GM12878 (cell line): Measurements from ENCODE around the gene HINT3. TPM values are rescaled to one million over a fixed set of nuclear protein-coding genes. Genes with fewer than 3 reads are reported as not detected.

ENCODE experiments used
- CHD1 ChIP-seq: IDR thresholded peaks from 2 replicates; pipeline ENCODE4 v1.6.1; 2012; ENCODE audit warnings: low read depth, low read length, improper control_type of control experiment
- CREB1 ChIP-seq: IDR thresholded peaks from 2 replicates; pipeline ENCODE4 v1.6.1; 2012; ENCODE audit warnings: low read depth, mild to moderate bottlenecking, inconsistent platforms
- CTCF ChIP-seq, 3 experiments: IDR thresholded peaks in 2 of 3; conservative IDR thresholded peaks in 1 of 3; 2 replicates each; pipeline ENCODE4 v1.5.1; 2011; ENCODE audit warnings: low read depth in 3 of 3, low read length in 3 of 3, mild to moderate bottlenecking in 3 of 3, control low read depth in 2 of 3, moderate library complexity in 2 of 3, inconsistent platforms in 1 of 3, mixed read lengths in 1 of 3; ENCODE audit not compliant: control insufficient read depth in 2 of 3, insufficient read depth in 1 of 3; ENCODE audit errors: extremely low read depth in 1 of 3
- GABPA ChIP-seq: IDR thresholded peaks from 2 replicates; pipeline ENCODE4 v1.6.1; 2014; ENCODE audit warnings: antibody characterized with exemption, low read depth, mild to moderate bottlenecking, inconsistent platforms
- GATAD2B ChIP-seq: fragments of 450-650 bp; conservative IDR thresholded peaks from 2 replicates; pipeline ENCODE4 v1.6.1; 2017; ENCODE audit warnings: low read depth, mild to moderate bottlenecking, moderate library complexity
- HDAC6 ChIP-seq: fragments of 200-600 bp; sonication (generic); IDR thresholded peaks from one replicate; pipeline ENCODE4 v1.8.0; 2017; ENCODE audit warnings: antibody characterized with exemption; ENCODE audit not compliant: unreplicated experiment
- KAT2A ChIP-seq: conservative IDR thresholded peaks from 2 replicates; pipeline ENCODE4 v1.6.1; 2011; ENCODE audit warnings: low read depth, low read length; ENCODE audit not compliant: control insufficient read depth
- KLF5 ChIP-seq: fragments of 450-650 bp; IDR thresholded peaks from 2 replicates; pipeline ENCODE4 v1.6.1; 2014; ENCODE audit warnings: mild to moderate bottlenecking; ENCODE audit not compliant: partially characterized antibody
- MEF2A ChIP-seq: IDR thresholded peaks from 2 replicates; pipeline ENCODE4 v1.6.1; 2011; ENCODE audit warnings: low read depth, mild to moderate bottlenecking, low read length, moderate library complexity; ENCODE audit not compliant: insufficient read depth
- NFXL1 ChIP-seq: fragments of 450-650 bp; IDR thresholded peaks from 2 replicates; pipeline ENCODE4 v1.6.1; 2017; ENCODE audit warnings: antibody characterized with exemption, mild to moderate bottlenecking, borderline replicate concordance
- NR2C2 ChIP-seq: IDR thresholded peaks from 2 replicates; pipeline ENCODE4 v1.6.1; 2011; ENCODE audit warnings: borderline replicate concordance, low read depth; ENCODE audit not compliant: control insufficient read depth, insufficient read length
- PKNOX1 ChIP-seq: fragments of 450-650 bp; IDR thresholded peaks from 2 replicates; pipeline ENCODE4 v1.6.1; 2016; ENCODE audit warnings: mild to moderate bottlenecking
- POLR2AphosphoS5 ChIP-seq: IDR thresholded peaks from 2 replicates; pipeline ENCODE4 v1.6.1; 2011; ENCODE audit warnings: mild to moderate bottlenecking, low read length, inconsistent platforms
- RAD21 ChIP-seq: IDR thresholded peaks from 2 replicates; pipeline ENCODE4 v1.6.1; 2011; ENCODE audit warnings: mild to moderate bottlenecking, low read depth, low read length, moderate library complexity; ENCODE audit not compliant: insufficient read depth
- RAD51 ChIP-seq: fragments of 450-650 bp; IDR thresholded peaks from 2 replicates; pipeline ENCODE4 v1.6.1; 2016; ENCODE audit warnings: moderate library complexity, mild to moderate bottlenecking, inconsistent platforms
- RB1 ChIP-seq: fragments of 450-650 bp; formaldehyde crosslinking; IDR thresholded peaks from 2 replicates; pipeline ENCODE4 v1.6.1; 2017; ENCODE audit warnings: mild to moderate bottlenecking, borderline replicate concordance
- RFX5 ChIP-seq: IDR thresholded peaks from 2 replicates; pipeline ENCODE4 v1.6.1; 2011; ENCODE audit warnings: low read depth, low read length, improper control_type of control experiment
- SMC3 ChIP-seq: IDR thresholded peaks from 2 replicates; pipeline ENCODE4 v1.6.1; 2011; ENCODE audit warnings: low read length, improper control_type of control experiment, borderline replicate concordance
- ZNF274 ChIP-seq: IDR thresholded peaks from one replicate; pipeline ENCODE4 v1.8.0; 2011; ENCODE audit not compliant: insufficient read length, insufficient read depth
- ZNF622 ChIP-seq: fragments of 450-650 bp; IDR thresholded peaks from 2 replicates; pipeline ENCODE4 v1.6.1; 2017; ENCODE audit warnings: mild to moderate bottlenecking, inconsistent platforms
- polyA plus RNA-seq, 11 experiments: library from polyadenylated mRNA; depleted of rRNA in 4 of 11; unstranded in 6 of 11; stranded (reverse) in 5 of 11; fragments of >200 nt; fragmentation: Nextera tagmentation in 4 of 11; fragmentation: Illumina TruSeq in 1 of 11; extraction: Ambion mirVana in 4 of 11; extraction: Trizol in 1 of 11; gene quantifications; 1 replicate in 1 of 11; 2 replicates in 10 of 11; pipeline versions ENCODE4 v1.2.1 to v1.2.3, GENCODE V29; 2011 to 2016; ENCODE audit warnings: inconsistent platforms in 2 of 11, missing spikeins in 2 of 11, low read depth in 1 of 11
- total RNA-seq, 4 experiments: library from RNA; depleted of rRNA in 3 of 4; stranded (reverse); fragments of >200 nt in 3 of 4; fragmentation: Illumina TruSeq in 1 of 4; extraction: Trizol in 1 of 4; gene quantifications; 2 replicates each; pipeline versions ENCODE4 v1.2.1 to v1.2.3, GENCODE V29; 2013 to 2021
- TF ChIP-seq, protein P1 (sequence below): fragments of 450-650 bp; IDR thresholded peaks from 2 replicates; pipeline ENCODE4 v1.6.1; 2017; ENCODE audit warnings: borderline replicate concordance
- TF ChIP-seq, protein P2 (sequence below): IDR thresholded peaks from 2 replicates; pipeline ENCODE4 v1.6.1; 2012; ENCODE audit warnings: mild to moderate bottlenecking, low read depth, low read length

The HINT3 gene
- total and polyA plus RNA-seq, 10 of the 15 experiments (the other 5 are each of a cell fraction or from before 2014, with no cell fraction given): 0.72 to 9.1 (median 5.4) TPM

DNA sequence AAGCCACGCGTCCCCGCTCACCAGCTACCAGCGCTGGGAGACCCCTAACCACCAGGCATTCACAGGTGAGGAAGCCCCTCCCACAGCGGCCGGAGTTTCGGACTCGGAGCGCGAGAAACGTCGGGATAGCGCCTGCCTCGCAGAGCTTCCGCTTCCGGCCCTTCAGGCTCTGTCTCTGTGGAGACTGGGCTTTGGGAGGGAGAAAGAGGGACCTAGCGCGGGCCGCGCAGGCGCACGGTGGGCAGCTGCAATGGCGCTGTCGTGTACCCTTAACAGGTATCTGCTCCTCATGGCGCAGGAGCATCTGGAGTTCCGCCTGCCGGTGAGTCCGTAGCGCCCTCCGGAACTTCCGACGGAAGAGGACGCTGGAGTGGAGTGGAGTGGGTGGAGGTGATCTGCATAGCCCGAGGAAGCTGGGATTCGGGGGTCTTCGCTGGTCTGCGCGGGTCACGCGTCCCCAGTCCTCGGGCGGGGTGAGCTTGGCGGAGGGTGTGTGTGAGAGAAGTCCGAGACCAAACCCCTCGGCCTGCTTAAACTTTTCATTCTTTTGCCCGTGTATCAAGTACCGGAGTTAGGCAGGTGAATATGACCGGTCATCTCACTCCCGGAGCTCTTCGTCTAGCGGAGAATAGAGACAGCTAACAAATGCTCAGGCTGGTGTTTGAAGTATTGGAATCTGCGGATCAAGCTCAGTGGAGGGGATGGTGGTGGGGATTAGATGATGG is 29.9 kb downstream of the HINT3 start, which contains the start of gene TRMT11 (continued):
- no peak for TF ChIP-seq CTCF (IDR thresholded peaks at IDR 0.05 in 2 of 3, conservative IDR thresholded peaks at IDR 0.05 in 1 of 3; ENCODE audit: control insufficient read depth in 2 of 3, extremely low read depth in 1 of 3, insufficient read depth in 1 of 3, low read depth in 3 of 3, low read length in 3 of 3)
- TF ChIP-seq ZNF622: no peak
- TF ChIP-seq GABPA: peak; percentile 85
- TF ChIP-seq, protein P1, sequence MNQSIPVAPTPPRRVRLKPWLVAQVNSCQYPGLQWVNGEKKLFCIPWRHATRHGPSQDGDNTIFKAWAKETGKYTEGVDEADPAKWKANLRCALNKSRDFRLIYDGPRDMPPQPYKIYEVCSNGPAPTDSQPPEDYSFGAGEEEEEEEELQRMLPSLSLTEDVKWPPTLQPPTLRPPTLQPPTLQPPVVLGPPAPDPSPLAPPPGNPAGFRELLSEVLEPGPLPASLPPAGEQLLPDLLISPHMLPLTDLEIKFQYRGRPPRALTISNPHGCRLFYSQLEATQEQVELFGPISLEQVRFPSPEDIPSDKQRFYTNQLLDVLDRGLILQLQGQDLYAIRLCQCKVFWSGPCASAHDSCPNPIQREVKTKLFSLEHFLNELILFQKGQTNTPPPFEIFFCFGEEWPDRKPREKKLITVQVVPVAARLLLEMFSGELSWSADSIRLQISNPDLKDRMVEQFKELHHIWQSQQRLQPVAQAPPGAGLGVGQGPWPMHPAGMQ: no peak
- no peak for TF ChIP-seq RAD51
- no peak for TF ChIP-seq CHD1
- 0 out of 2 replicates have a peak, but pooled peaks have one; percentile 68 for TF ChIP-seq GATAD2B
- no peak for TF ChIP-seq KAT2A
- TF ChIP-seq POLR2AphosphoS5: peak; percentile 95
- TF ChIP-seq, protein P2, sequence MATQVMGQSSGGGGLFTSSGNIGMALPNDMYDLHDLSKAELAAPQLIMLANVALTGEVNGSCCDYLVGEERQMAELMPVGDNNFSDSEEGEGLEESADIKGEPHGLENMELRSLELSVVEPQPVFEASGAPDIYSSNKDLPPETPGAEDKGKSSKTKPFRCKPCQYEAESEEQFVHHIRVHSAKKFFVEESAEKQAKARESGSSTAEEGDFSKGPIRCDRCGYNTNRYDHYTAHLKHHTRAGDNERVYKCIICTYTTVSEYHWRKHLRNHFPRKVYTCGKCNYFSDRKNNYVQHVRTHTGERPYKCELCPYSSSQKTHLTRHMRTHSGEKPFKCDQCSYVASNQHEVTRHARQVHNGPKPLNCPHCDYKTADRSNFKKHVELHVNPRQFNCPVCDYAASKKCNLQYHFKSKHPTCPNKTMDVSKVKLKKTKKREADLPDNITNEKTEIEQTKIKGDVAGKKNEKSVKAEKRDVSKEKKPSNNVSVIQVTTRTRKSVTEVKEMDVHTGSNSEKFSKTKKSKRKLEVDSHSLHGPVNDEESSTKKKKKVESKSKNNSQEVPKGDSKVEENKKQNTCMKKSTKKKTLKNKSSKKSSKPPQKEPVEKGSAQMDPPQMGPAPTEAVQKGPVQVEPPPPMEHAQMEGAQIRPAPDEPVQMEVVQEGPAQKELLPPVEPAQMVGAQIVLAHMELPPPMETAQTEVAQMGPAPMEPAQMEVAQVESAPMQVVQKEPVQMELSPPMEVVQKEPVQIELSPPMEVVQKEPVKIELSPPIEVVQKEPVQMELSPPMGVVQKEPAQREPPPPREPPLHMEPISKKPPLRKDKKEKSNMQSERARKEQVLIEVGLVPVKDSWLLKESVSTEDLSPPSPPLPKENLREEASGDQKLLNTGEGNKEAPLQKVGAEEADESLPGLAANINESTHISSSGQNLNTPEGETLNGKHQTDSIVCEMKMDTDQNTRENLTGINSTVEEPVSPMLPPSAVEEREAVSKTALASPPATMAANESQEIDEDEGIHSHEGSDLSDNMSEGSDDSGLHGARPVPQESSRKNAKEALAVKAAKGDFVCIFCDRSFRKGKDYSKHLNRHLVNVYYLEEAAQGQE: no peak
- no peak for TF ChIP-seq NFXL1
- no peak for TF ChIP-seq RFX5
- TF ChIP-seq ZNF274: no peak
- TF ChIP-seq KLF5: peak; percentile 81
- TF ChIP-seq HDAC6: no peak
- no peak for TF ChIP-seq RAD21
- TF ChIP-seq MEF2A: no peak
- peak; percentile 93 for TF ChIP-seq RB1
- TF ChIP-seq SMC3: no peak
- no peak for TF ChIP-seq PKNOX1
- no peak for TF ChIP-seq NR2C2
- TF ChIP-seq CREB1: peak; percentile 55; the same call in 1 of the 2 replicates
